ENCODE measurements around the gene KCNN3. TPM values are rescaled to one million over a fixed set of nuclear protein-coding genes. Genes with fewer than 3 reads are reported as not detected.

Gene KCNN3
- polyA plus RNA-seq, 1 donor from 2014 or later: 2.2 TPM

- Histone ChIP-seq H3K27me3 (ENCODE audit: insufficient read depth, low read depth, low read length) (no peaks in the 10 kb centered on the region), H3F3A (ENCODE audit: insufficient read depth, low read length, poor library complexity, severe bottlenecking) (no peaks in the 10 kb centered on the region), H3K9ac (ENCODE audit: low read length) (no peak overlapping the region), H3K9me3 (ENCODE audit: low read length) (no peaks in the 10 kb centered on the region), H3K9me2 (ENCODE audit: insufficient read depth, low read length) (no peaks in the 10 kb centered on the region), H3K36me3 (ENCODE audit: insufficient read depth, low read length) (no peaks in the 10 kb centered on the region), H3K4me2 (ENCODE audit: low read length) (no peak overlapping the region), H3K27ac (ENCODE audit: low read length) (no peak overlapping the region), H4K20me1 (ENCODE audit: insufficient read depth) (no peaks in the 10 kb centered on the region), H2AFZ (ENCODE audit: low read depth, low read length) (no peak overlapping the region), H3K79me2 (replicated peaks; ENCODE audit: insufficient read depth, low read length) (no peaks in the 10 kb centered on the region), H3K4me3 (ENCODE audit: low read length) (no peak overlapping the region)
- TF ChIP-seq SMC3 (conservative IDR thresholded peaks at IDR 0.05; ENCODE audit: poor library complexity): no peak
Observed at GRCh38 chr1:154819628-154820590, 50.2 kb downstream of the KCNN3 start.

GRCh38 chr1:154818911-154819310 lies 51.2 kb downstream of the KCNN3 start:
- Histone ChIP-seq H3K79me2 (replicated peaks; ENCODE audit: insufficient read depth, low read length) (no peaks in the 10 kb centered on the region), H3K9me2 (ENCODE audit: insufficient read depth, low read length) (no peaks in the 10 kb centered on the region), H3K4me3 (ENCODE audit: low read length) (no peak overlapping the region), H2AFZ (ENCODE audit: low read depth, low read length) (no peak overlapping the region), H3K9ac (ENCODE audit: low read length) (no peak overlapping the region), H3K9me3 (ENCODE audit: low read length) (no peaks in the 10 kb centered on the region), H3F3A (ENCODE audit: insufficient read depth, low read length, poor library complexity, severe bottlenecking) (no peaks in the 10 kb centered on the region), H3K36me3 (ENCODE audit: insufficient read depth, low read length) (no peaks in the 10 kb centered on the region), H3K4me2 (ENCODE audit: low read length) (no peak overlapping the region), H4K20me1 (ENCODE audit: insufficient read depth) (no peaks in the 10 kb centered on the region), H3K27me3 (ENCODE audit: insufficient read depth, low read depth, low read length) (no peaks in the 10 kb centered on the region), H3K27ac (ENCODE audit: low read length) (no peak overlapping the region)
- no peak for TF ChIP-seq RAD21 (conservative IDR thresholded peaks at IDR 0.05)
- TF ChIP-seq REST (IDR thresholded peaks at IDR 0.05; ENCODE audit: borderline replicate concordance): no peak
- no peak for TF ChIP-seq SMC3 (conservative IDR thresholded peaks at IDR 0.05; ENCODE audit: poor library complexity)
- TF ChIP-seq EP300 (conservative IDR thresholded peaks at IDR 0.05; ENCODE audit: poor library complexity, severe bottlenecking): no peak
- no peak for TF ChIP-seq CTCF (IDR thresholded peaks at IDR 0.05; ENCODE audit: poor library complexity, severe bottlenecking)
- TF ChIP-seq EZH2 (IDR thresholded peaks at IDR 0.05; ENCODE audit: borderline replicate concordance, insufficient read depth, low read length, poor library complexity, severe bottlenecking): no peak
- no peak for TF ChIP-seq POLR2AphosphoS5 (IDR thresholded peaks at IDR 0.05)
- no peak for TF ChIP-seq MXI1 (conservative IDR thresholded peaks at IDR 0.05; ENCODE audit: poor library complexity, severe bottlenecking)
